Ascending aorta (tissue), 2 donors: ENCODE results near the gene PUDP. TPM values are rescaled to one million over a fixed set of nuclear protein-coding genes. Genes with fewer than 3 reads are reported as not detected.

ENCODE experiments used
- DNase-seq, 2 donors: peaks; one replicate each; pipeline ENCODE4 v3.0.0-alpha.2; 2019; ENCODE audit warnings: low spot score in 2 of 2
- H3K27ac ChIP-seq, 2 donors: fragments of 200-600 bp; sonication (generic); one replicate each; pipeline ENCODE4 v1.5.1; 2016 to 2017; ENCODE audit warnings: mild to moderate bottlenecking in 1 of 2
- H3K27me3 ChIP-seq: fragments of 200-600 bp; sonication (generic); one replicate; pipeline ENCODE4 v1.5.1; 2017
- H3K36me3 ChIP-seq, 2 donors: fragments of 200-600 bp; sonication (generic); one replicate each; pipeline ENCODE4 v1.5.1; 2016
- H3K4me1 ChIP-seq, 2 donors: fragments of 200-600 bp; sonication (generic); one replicate each; pipeline ENCODE4 v1.5.1; 2016 to 2017; ENCODE audit warnings: mild to moderate bottlenecking in 1 of 2
- H3K4me3 ChIP-seq, 2 donors: fragments of 200-600 bp; sonication (generic); one replicate each; pipeline ENCODE4 v1.5.1; 2016 to 2017; ENCODE audit warnings: mild to moderate bottlenecking in 1 of 2
- H3K9me3 ChIP-seq, 2 donors: fragments of 200-600 bp; sonication (generic); one replicate each; pipeline ENCODE4 v1.5.1; 2016
- CTCF ChIP-seq, 3 experiments: fragments of 200-600 bp in 2 of 3; fragments of 450-650 bp in 1 of 3; sonication (generic) in 2 of 3; IDR thresholded peaks; one replicate each; pipeline ENCODE4 v1.5.1; 2016 to 2019; ENCODE audit warnings: antibody characterized with exemption in 3 of 3, mild to moderate bottlenecking in 1 of 3, moderate library complexity in 1 of 3
- intact Hi-C: fragments of 100-400 bp; cut with DNase I; formaldehyde crosslinking; loops from one replicate; pipeline ENCODE4 v1.15.1; 2023
- total RNA-seq: library from RNA; depleted of rRNA; stranded (reverse); fragments of >200 nt; gene quantifications from one replicate; pipeline ENCODE4 v1.1.0, GENCODE V29; 2016

The PUDP gene
- 1.7 TPM for total RNA-seq

GRCh38 chrX:7147978-7148854 is at the start of gene PUDP:
Gene PUDP (minus strand): TSS chrX:7148153. CDS start chrX:7148113, 40 bp downstream.
- Histone ChIP-seq H3K9me3 (no peaks in the 10 kb centered on the region), H3K4me1 (peaks cover 0 to 7% of the 10 kb centered on the region in 2 donors), H3K27me3 (no peaks in the 10 kb centered on the region), H3K36me3 (no peaks in the 10 kb centered on the region), H3K4me3 (peak within 1 kb of the TSS; percentile 66 to 70), H3K27ac (peak within 1 kb of the TSS; percentile 86 to 91)
- intact Hi-C loops = loop anchor here (5.0 kb wide), 1 partner anchor 184 kb away; no protein-coding TSS in a partner anchor
- peak; percentile 64 to 93 for DNase-seq
- peak; percentile 21 to 56 (median 35) for TF ChIP-seq CTCF (IDR thresholded peaks at IDR 0.05)

DNA sequence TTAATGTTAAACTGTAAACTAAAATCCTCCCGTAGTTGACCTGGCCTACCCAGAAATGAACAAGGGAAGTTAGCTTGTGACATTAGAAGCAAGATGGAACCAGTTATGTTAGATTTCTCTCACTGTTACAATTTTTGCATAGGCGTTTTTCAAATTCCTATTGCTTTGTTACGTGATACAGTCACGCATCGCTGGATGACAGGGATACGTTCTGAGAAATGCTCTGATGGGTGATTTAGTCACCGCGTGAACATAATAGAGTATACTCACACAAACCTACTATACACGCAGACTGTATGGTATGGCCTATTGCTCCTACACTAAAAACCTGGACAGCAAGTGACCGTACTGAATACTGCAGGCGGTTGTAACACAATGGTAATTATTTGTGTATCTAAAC is 46.7 kb upstream of the PUDP start:
- TF ChIP-seq CTCF (IDR thresholded peaks at IDR 0.05) = no peak
- intact Hi-C loops = no loop called here
- no peak for DNase-seq

DNA sequence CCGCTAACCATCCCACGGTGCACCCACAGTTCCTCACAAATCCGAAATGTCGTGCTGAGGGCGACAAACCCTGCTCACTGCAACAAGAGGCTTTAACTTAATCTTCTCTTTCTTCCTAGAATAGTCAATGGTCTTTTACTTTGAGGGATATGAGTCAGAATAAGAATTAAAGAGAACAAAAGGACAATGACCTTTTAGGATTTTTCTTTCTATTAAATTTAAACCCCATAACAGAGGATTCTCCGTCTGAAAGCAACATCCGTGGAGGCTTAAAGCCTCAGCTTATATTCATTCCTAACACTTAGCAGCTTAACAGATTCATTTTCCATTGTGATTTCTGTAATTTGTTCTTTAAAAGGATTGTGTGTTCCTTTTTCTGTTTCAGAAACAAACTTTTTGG is 44.9 kb upstream of the PUDP start:
- intact Hi-C loops = no loop called here
- Histone ChIP-seq H3K27me3 (no peaks in the 10 kb centered on the region), H3K4me1 (no peaks in the 10 kb centered on the region), H3K36me3 (no peaks in the 10 kb centered on the region), H3K4me3 (no peak overlapping the region), H3K27ac (no peak overlapping the region), H3K9me3 (no peaks in the 10 kb centered on the region)
- no peak for DNase-seq
- no peak for TF ChIP-seq CTCF (IDR thresholded peaks at IDR 0.05)

More for the DNA sequence above, 46.7 kb upstream of the PUDP start:
- H3K9me3 ChIP-seq = no peaks in the 10 kb centered on the region
- no peaks in the 10 kb centered on the region for H3K36me3 ChIP-seq
- H3K4me1 ChIP-seq = no peaks in the 10 kb centered on the region
- no peak overlapping the region for H3K4me3 ChIP-seq
- H3K27ac ChIP-seq = no peak overlapping the region
- no peaks in the 10 kb centered on the region for H3K27me3 ChIP-seq

DNA sequence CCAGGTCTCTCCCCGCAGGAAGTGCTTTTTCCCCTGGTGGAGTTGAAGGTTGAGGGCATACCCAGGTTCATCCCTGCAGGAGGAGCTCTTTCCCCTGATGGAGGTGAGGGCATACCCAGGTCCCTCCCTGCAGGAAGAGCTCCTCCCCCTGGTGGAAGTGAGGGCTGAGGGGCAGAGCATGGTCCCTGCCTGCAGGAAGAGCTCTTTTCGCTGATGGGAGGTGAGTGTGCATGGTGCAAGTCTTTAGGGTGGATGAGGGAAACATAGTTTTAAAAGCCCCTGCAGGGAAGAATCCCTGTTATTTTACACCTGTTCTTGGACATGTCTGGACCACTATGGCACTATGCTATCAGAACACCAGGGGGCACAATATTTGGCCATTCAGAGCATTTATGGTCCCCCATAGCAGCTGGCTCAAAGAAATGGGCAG is 43.7 kb upstream of the PUDP start:
- no peak for DNase-seq
- Histone ChIP-seq H3K27ac (no peak overlapping the region), H3K9me3 (no peaks in the 10 kb centered on the region)

GRCh38 chrX:7190157-7190556 is 42.2 kb upstream of the PUDP start:
- intact Hi-C loops = no loop called here
- H3K27ac ChIP-seq = no peak overlapping the region
- H3K4me3 ChIP-seq = no peak overlapping the region
- no peaks in the 10 kb centered on the region for H3K4me1 ChIP-seq
- H3K9me3 ChIP-seq = no peaks in the 10 kb centered on the region
- H3K36me3 ChIP-seq = no peaks in the 10 kb centered on the region
- no peak for DNase-seq
- no peaks in the 10 kb centered on the region for H3K27me3 ChIP-seq
- TF ChIP-seq CTCF (IDR thresholded peaks at IDR 0.05) = no peak

More for the DNA sequence above, 43.7 kb upstream of the PUDP start:
- no peaks in the 10 kb centered on the region for H3K36me3 ChIP-seq
- no peaks in the 10 kb centered on the region for H3K4me1 ChIP-seq
- H3K27me3 ChIP-seq = no peaks in the 10 kb centered on the region
- TF ChIP-seq CTCF (IDR thresholded peaks at IDR 0.05) = no peak
- no peak overlapping the region for H3K4me3 ChIP-seq
- intact Hi-C loops = no loop called here
